PC-3 (cell line): Measurements from ENCODE around the gene LITAF. TPM values are rescaled to one million over a fixed set of nuclear protein-coding genes. Genes with fewer than 3 reads are reported as not detected.
"Not testable (repeated sequence)": the region's sequence is repeated elsewhere in the genome, so short reads cannot be mapped to it uniquely, and the experiment has no call there.

Source experiments
- ATAC-seq: fragments of 200-7000 bp; cut with Tn5 transposase; 2 replicates; pipeline ENCODE4 v1.9.1; 2020; ENCODE audit warnings: mild to moderate bottlenecking, moderate library complexity
- BruUV-seq: library from RNA; stranded (reverse); fragments of 400-500 nt; replicated peaks from 2 replicates; lab custom pipeline; 2021; lab: Mats Ljungman, UMichigan
- CTCF ChIA-PET: fragments of 300-600 bp; sonication (Branson Sonifier 250); formaldehyde crosslinking; loops from one replicate; lab custom pipeline; 2022; ENCODE audit warnings: antibody characterized with exemption; lab: Charles Lee
- POLR2A ChIA-PET: fragments of 300-600 bp; sonication (Branson Sonifier 250); formaldehyde crosslinking; loops from one replicate; lab custom pipeline; 2022; ENCODE audit warnings: antibody characterized with exemption; ENCODE audit not compliant: unreplicated experiment; lab: Charles Lee
- DNase-seq: peaks from one replicate; pipeline ENCODE4 v3.0.0-alpha.2; 2015
- H2AFZ ChIP-seq: fragments of 300-600 bp; sonication (generic); 2 replicates; pipeline ENCODE4 v1.6.0; 2016; ENCODE audit warnings: antibody characterized with exemption, low read length
- H3F3A ChIP-seq: fragments of 300-600 bp; sonication (generic); one replicate; pipeline ENCODE4 v1.6.0; 2017; ENCODE audit warnings: antibody characterized with exemption, low read length, control low read depth, mild to moderate bottlenecking; ENCODE audit not compliant: unreplicated experiment
- H3K27ac ChIP-seq: fragments of 300-600 bp; sonication (generic); 2 replicates; pipeline ENCODE4 v1.5.1; 2016; ENCODE audit warnings: mild to moderate bottlenecking, low read length
- H3K27me3 ChIP-seq: fragments of 300-600 bp; sonication (generic); 2 replicates; pipeline ENCODE4 v1.6.1; 2016; ENCODE audit warnings: low read length, mixed read lengths
- H3K36me3 ChIP-seq: fragments of 300-600 bp; sonication (generic); 2 replicates; pipeline ENCODE4 v1.6.1; 2016; ENCODE audit warnings: low read depth, mixed run types, low read length, mixed read lengths
- H3K4me1 ChIP-seq: fragments of 300-600 bp; sonication (generic); 2 replicates; pipeline ENCODE4 v1.5.1; 2016; ENCODE audit warnings: low read length; ENCODE audit not compliant: insufficient read depth
- H3K4me2 ChIP-seq: fragments of 300-600 bp; sonication (generic); 2 replicates; pipeline ENCODE4 v1.6.0; 2016; ENCODE audit warnings: low read length
- H3K4me3 ChIP-seq: fragments of 300-600 bp; sonication (generic); 2 replicates; pipeline ENCODE4 v1.5.1; 2016; ENCODE audit warnings: mild to moderate bottlenecking, low read length, mixed read lengths
- H3K79me2 ChIP-seq: fragments of 300-600 bp; sonication (generic); 2 replicates; pipeline ENCODE4 v1.6.1; 2017; ENCODE audit warnings: low read length, mixed read lengths
- H3K9ac ChIP-seq: fragments of 300-600 bp; sonication (generic); 2 replicates; pipeline ENCODE4 v1.6.0; 2016; ENCODE audit warnings: mild to moderate bottlenecking, low read length
- H3K9me2 ChIP-seq: fragments of 300-600 bp; sonication (generic); replicated peaks from 2 replicates; pipeline ENCODE4 v1.6.1; 2016; ENCODE audit warnings: mixed run types, low read length, mixed read lengths
- H3K9me3 ChIP-seq: fragments of 300-600 bp; sonication (generic); 2 replicates; pipeline ENCODE4 v1.6.1; 2016; ENCODE audit warnings: low read length, mixed read lengths
- H4K20me1 ChIP-seq: fragments of 300-600 bp; sonication (generic); 2 replicates; pipeline ENCODE4 v1.6.1; 2016; ENCODE audit warnings: low read length, mixed read lengths
- CTCF ChIP-seq: fragments of 300-600 bp; sonication (generic); conservative IDR thresholded peaks from 2 replicates; pipeline ENCODE4 v1.5.1; 2017; ENCODE audit warnings: antibody characterized with exemption, low read depth, mild to moderate bottlenecking, low read length
- EZH2 ChIP-seq: fragments of 300-600 bp; sonication (generic); IDR thresholded peaks from one replicate; pipeline ENCODE4 v1.6.1; 2017; ENCODE audit warnings: antibody characterized with exemption, mild to moderate bottlenecking, low read length; ENCODE audit not compliant: unreplicated experiment
- EZH2phosphoT487 ChIP-seq: fragments of 300-600 bp; sonication (generic); IDR thresholded peaks from 2 replicates; pipeline ENCODE4 v1.6.1; 2018; ENCODE audit warnings: mild to moderate bottlenecking, antibody characterized with exemption, low read length, borderline replicate concordance
- intact Hi-C: fragments of 100-400 bp; cut with micrococcal nuclease; formaldehyde crosslinking; loops from 2 replicates; pipeline ENCODE4 v1.9.0; 2023
- total RNA-seq: library from RNA; depleted of rRNA; stranded (reverse); fragments of >200 nt; gene quantifications from 2 replicates; pipeline ENCODE4 v1.2.3, GENCODE V29; 2014

Gene LITAF
- total RNA-seq, 1 experiment from 2014 or later: 13.1 TPM

DNA sequence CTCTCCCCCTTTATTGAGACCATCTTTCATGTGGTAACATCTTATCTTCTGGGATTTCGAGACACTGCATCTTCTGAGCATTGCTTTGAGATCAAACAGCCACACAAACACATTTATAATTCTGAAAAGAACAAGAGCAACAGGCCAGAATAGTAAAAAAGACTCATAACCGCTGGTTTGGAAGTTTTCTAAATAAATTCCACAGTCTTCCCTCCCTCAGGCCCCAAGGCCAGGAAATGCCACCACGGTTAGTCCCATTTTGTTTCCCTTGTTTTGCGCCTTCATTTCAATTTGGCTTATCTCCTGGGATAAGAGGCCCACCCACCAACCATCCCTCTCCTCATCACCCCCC is 25.3 kb downstream of the LITAF start:
- no TSS peak for BruUV-seq

GRCh38 chr16:11560701-11561453 is 25.8 kb downstream of the LITAF start:
- H4K20me1 ChIP-seq: no peaks in the 10 kb centered on the region
- intact Hi-C loops: no loop called here
- H3K9me3 ChIP-seq: no peaks in the 10 kb centered on the region
- H3K9ac ChIP-seq: no peak overlapping the region
- no peak for TF ChIP-seq EZH2phosphoT487
- no peak for TF ChIP-seq EZH2
- TF ChIP-seq CTCF: no peak
- no peak overlapping the region for H2AFZ ChIP-seq
- DNase-seq (no peak), ATAC-seq (no peak)
- no peaks in the 10 kb centered on the region for H3K36me3 ChIP-seq
- BruUV-seq: no TSS peak
- H3K27ac ChIP-seq: no peak overlapping the region
- ChIA-PET POLR2A (no interaction called here), CTCF (no interaction called here)
- no peaks in the 10 kb centered on the region for H3K9me2 ChIP-seq
- no peak overlapping the region for H3K4me3 ChIP-seq
- no peaks in the 10 kb centered on the region for H3K4me1 ChIP-seq
- H3K27me3 ChIP-seq: no peaks in the 10 kb centered on the region
- H3K79me2 ChIP-seq: no peaks in the 10 kb centered on the region
- no peak overlapping the region for H3K4me2 ChIP-seq
- no peaks in the 10 kb centered on the region for H3F3A ChIP-seq

More for the DNA sequence above, 25.3 kb downstream of the LITAF start:
- no peaks in the 10 kb centered on the region for H4K20me1 ChIP-seq
- no peaks in the 10 kb centered on the region for H3F3A ChIP-seq
- intact Hi-C loops: no loop called here
- no peak overlapping the region for H3K4me3 ChIP-seq
- no peak for TF ChIP-seq EZH2
- no peak for TF ChIP-seq EZH2phosphoT487
- TF ChIP-seq CTCF: no peak
- ATAC-seq (no peak), DNase-seq (no peak)
- no peak overlapping the region for H3K27ac ChIP-seq
- H3K36me3 ChIP-seq: no peaks in the 10 kb centered on the region
- no peak overlapping the region for H3K9ac ChIP-seq
- H3K27me3 ChIP-seq: no peaks in the 10 kb centered on the region
- no peaks in the 10 kb centered on the region for H3K4me1 ChIP-seq
- H3K9me2 ChIP-seq: no peaks in the 10 kb centered on the region
- no peaks in the 10 kb centered on the region for H3K79me2 ChIP-seq
- no peak overlapping the region for H2AFZ ChIP-seq
- H3K4me2 ChIP-seq: no peak overlapping the region
- no peaks in the 10 kb centered on the region for H3K9me3 ChIP-seq
- CTCF ChIA-PET: no interaction called here
- POLR2A ChIA-PET: no interaction called here

GRCh38 chr16:11558308-11558823 is 28.4 kb downstream of the LITAF start:
- H3K4me2 ChIP-seq, H3K4me3 ChIP-seq, H3K27ac ChIP-seq, H3K9me2 ChIP-seq, H3K27me3 ChIP-seq, BruUV-seq, intact Hi-C loops, DNase-seq, CTCF ChIA-PET, H3K9ac ChIP-seq, H3K79me2 ChIP-seq, H3F3A ChIP-seq, ATAC-seq, H4K20me1 ChIP-seq, H3K4me1 ChIP-seq, H3K36me3 ChIP-seq, H2AFZ ChIP-seq, H3K9me3 ChIP-seq, POLR2A ChIA-PET: not testable (repeated sequence)
